PC-9 (cell line): Measurements from ENCODE around the gene WFDC2. TPM values are rescaled to one million over a fixed set of nuclear protein-coding genes. Genes with fewer than 3 reads are reported as not detected.

Source experiments
- BruUV-seq: library from RNA; stranded (reverse); fragments of 400-500 nt; replicated peaks from 2 replicates; lab custom pipeline; 2021; lab: Mats Ljungman, UMichigan
- CTCF ChIA-PET: fragments of 300-600 bp; sonication (Branson Sonifier 250); formaldehyde crosslinking; loops from one replicate; lab custom pipeline; 2022; ENCODE audit warnings: antibody characterized with exemption; lab: Charles Lee
- POLR2A ChIA-PET: fragments of 300-600 bp; sonication (Branson Sonifier 250); formaldehyde crosslinking; loops from one replicate; lab custom pipeline; 2022; ENCODE audit warnings: antibody characterized with exemption; ENCODE audit not compliant: unreplicated experiment; lab: Charles Lee
- DNase-seq, 2 experiments: peaks; one replicate each; pipeline versions ENCODE4 v3.0.0 to v3.0.0-alpha.2; 2015 to 2022; ENCODE audit warnings: mixed read lengths in 1 of 2
- H2AFZ ChIP-seq: fragments of 200-600 bp; sonication (generic); 2 replicates; pipeline ENCODE4 v1.8.1; 2017; ENCODE audit warnings: antibody characterized with exemption
- H3F3A ChIP-seq: fragments of 200-600 bp; sonication (generic); 2 replicates; pipeline ENCODE4 v1.8.1; 2017; ENCODE audit warnings: antibody characterized with exemption, mild to moderate bottlenecking, low read depth; ENCODE audit not compliant: insufficient read depth
- H3K27ac ChIP-seq: fragments of 200-600 bp; sonication (generic); 2 replicates; pipeline ENCODE4 v1.6.1; 2016; ENCODE audit warnings: mixed run types
- H3K27me3 ChIP-seq: fragments of 200-600 bp; sonication (generic); 2 replicates; pipeline ENCODE4 v1.6.1; 2016; ENCODE audit warnings: low read depth, mixed run types; ENCODE audit not compliant: insufficient read depth
- H3K36me3 ChIP-seq: fragments of 200-600 bp; sonication (generic); 2 replicates; pipeline ENCODE4 v1.6.1; 2016; ENCODE audit warnings: low read depth, mixed run types
- H3K4me1 ChIP-seq: fragments of 200-600 bp; sonication (generic); replicated peaks from 2 replicates; pipeline ENCODE4 v1.6.1; 2016; ENCODE audit warnings: mixed run types; ENCODE audit not compliant: insufficient read depth
- H3K4me2 ChIP-seq: fragments of 200-600 bp; sonication (generic); 2 replicates; pipeline ENCODE4 v1.6.1; 2017; ENCODE audit warnings: mixed run types
- H3K4me3 ChIP-seq: fragments of 200-600 bp; sonication (generic); 2 replicates; pipeline ENCODE4 v1.6.1; 2016; ENCODE audit warnings: mixed run types
- H3K79me2 ChIP-seq: fragments of 200-600 bp; sonication (generic); 2 replicates; pipeline ENCODE4 v1.6.1; 2017; ENCODE audit warnings: low read depth, mixed run types
- H3K9me2 ChIP-seq: fragments of 200-600 bp; sonication (generic); 2 replicates; pipeline ENCODE4 v1.8.1; 2017; ENCODE audit warnings: mild to moderate bottlenecking; ENCODE audit not compliant: insufficient read depth
- H3K9me3 ChIP-seq: fragments of 200-600 bp; sonication (generic); 2 replicates; pipeline ENCODE4 v1.8.1; 2016; ENCODE audit warnings: low read depth; ENCODE audit not compliant: insufficient read depth
- H4K20me1 ChIP-seq: fragments of 200-600 bp; sonication (generic); 2 replicates; pipeline ENCODE4 v1.8.1; 2017; ENCODE audit not compliant: insufficient read depth
- CTCF ChIP-seq: fragments of 200-600 bp; sonication (generic); conservative IDR thresholded peaks from 2 replicates; pipeline ENCODE4 v1.6.1; 2017; ENCODE audit warnings: mixed run types, antibody characterized with exemption, mild to moderate bottlenecking, moderate library complexity
- EZH2 ChIP-seq: fragments of 200-600 bp; sonication (generic); IDR thresholded peaks from 2 replicates; pipeline ENCODE4 v1.8.0; 2017; ENCODE audit warnings: antibody characterized with exemption, low read depth
- intact Hi-C: fragments of 100-400 bp; cut with micrococcal nuclease; formaldehyde crosslinking; loops from one replicate; pipeline ENCODE4 v1.10.0; 2022; ENCODE audit not compliant: unreplicated experiment
- microRNA-seq: library from miRNA; unstranded; fragments of <30 nt; microRNA quantifications from one replicate; pipeline ENCODE4 v1.2.0, GENCODE V29; 2021; ENCODE audit warnings: borderline number of aligned reads, borderline replicate concordance
- total RNA-seq: library from RNA; stranded (reverse); gene quantifications from 2 replicates; pipeline ENCODE4 v1.2.3, GENCODE V29; 2021

Gene WFDC2
- total RNA-seq, 1 experiment from 2014 or later: 159 TPM

DNA sequence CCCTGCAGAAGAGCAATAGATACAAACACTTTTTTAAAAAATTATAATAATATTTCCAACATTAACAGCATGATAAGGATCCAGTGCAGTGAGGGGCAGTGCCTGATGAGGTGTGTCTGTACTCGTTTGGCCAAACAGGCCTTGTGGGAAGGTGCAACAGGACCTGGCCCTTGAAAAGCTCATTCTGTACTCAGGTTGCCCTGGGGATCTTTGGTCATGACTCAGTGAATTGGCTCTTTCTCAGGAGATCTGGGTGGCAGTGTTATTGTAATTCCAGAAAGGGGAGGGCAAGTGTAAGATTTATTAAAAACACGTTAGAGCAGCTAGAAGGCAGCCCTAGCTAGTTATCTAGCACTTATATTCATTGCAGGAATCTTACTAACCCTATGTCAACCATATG is 48.7 kb downstream of the WFDC2 start:
- Histone ChIP-seq H3K27me3 (no peaks in the 10 kb centered on the region), H2AFZ (no peak overlapping the region), H3K9me2 (no peaks in the 10 kb centered on the region), H3K4me2 (peak overlapping the region; percentile 64), H3K27ac (peak overlapping the region; percentile 83), H3K79me2 (no peaks in the 10 kb centered on the region), H3K4me1 (peaks cover 24% of the 10 kb centered on the region), H3K4me3 (peak overlapping the region; percentile 4; the same call in 1 of the 2 replicates), H3F3A (peaks cover 23% of the 10 kb centered on the region), H4K20me1 (no peaks in the 10 kb centered on the region), H3K36me3 (no peaks in the 10 kb centered on the region), H3K9me3 (peaks cover 8% of the 10 kb centered on the region; the same call in 1 of the 2 replicates)
- TF ChIP-seq EZH2 (no peak), CTCF (no peak)
- intact Hi-C loops: loop anchor here (1.0 kb wide), 3 partner anchors 10 to 261 kb away; partner anchors contain the start of gene WFDC2
- POLR2A ChIA-PET: interaction anchor here (0.5 to 0.9 kb wide), 11 partner anchors 10 to 1221 kb away, joined by 3 to 9 read pairs (median 4); no protein-coding TSS in a partner anchor
- BruUV-seq: no TSS peak
- CTCF ChIA-PET: interaction anchor here (0.8 to 1.3 kb wide), 3 partner anchors 82 to 253 kb away, joined by 3 to 4 read pairs (median 4); no protein-coding TSS in a partner anchor
- peak; percentile 85 to 96 for DNase-seq

- H3K27ac ChIP-seq: peak overlapping the region; percentile 46
- no peaks in the 10 kb centered on the region for H3K79me2 ChIP-seq
- peaks cover 25% of the 10 kb centered on the region for H3K4me1 ChIP-seq
- H3K9me2 ChIP-seq: no peaks in the 10 kb centered on the region
- TF ChIP-seq CTCF (no peak), EZH2 (no peak)
- no peaks in the 10 kb centered on the region for H4K20me1 ChIP-seq
- H3F3A ChIP-seq: peaks cover 22% of the 10 kb centered on the region
- CTCF ChIA-PET: no interaction called here
- H3K9me3 ChIP-seq: peaks cover 8% of the 10 kb centered on the region; the same call in 1 of the 2 replicates
- H3K36me3 ChIP-seq: no peaks in the 10 kb centered on the region
- H3K4me3 ChIP-seq: no peak overlapping the region; the same call in 1 of the 2 replicates
- no TSS peak for BruUV-seq
- intact Hi-C loops: no loop called here
- peak overlapping the region; percentile 71; the same call in 1 of the 2 replicates for H2AFZ ChIP-seq
- H3K4me2 ChIP-seq: peak overlapping the region; percentile 44
- peak in 1 of 2 experiments; percentile 44 for DNase-seq
- H3K27me3 ChIP-seq: no peaks in the 10 kb centered on the region
- POLR2A ChIA-PET: interaction anchor here (0.5 kb wide), 1 partner anchor 176 kb away, joined by 3 read pairs; no protein-coding TSS in a partner anchor
Observed at GRCh38 chr20:45523821-45524220, 54.3 kb downstream of the WFDC2 start.

- ChIA-PET CTCF (no interaction called here), POLR2A (interaction anchor here (0.6 kb wide), 1 partner anchor 18 kb away, joined by 13 read pairs; no protein-coding TSS in a partner anchor)
- intact Hi-C loops: no loop called here
- Histone ChIP-seq H3K9me2 (no peaks in the 10 kb centered on the region), H3K27me3 (no peaks in the 10 kb centered on the region), H3K36me3 (no peaks in the 10 kb centered on the region), H3K27ac (no peak overlapping the region), H3K4me3 (no peak overlapping the region), H4K20me1 (no peaks in the 10 kb centered on the region), H2AFZ (no peak overlapping the region), H3F3A (peaks cover 14% of the 10 kb centered on the region; the same call in 1 of the 2 replicates), H3K4me1 (peaks cover 18% of the 10 kb centered on the region), H3K79me2 (no peaks in the 10 kb centered on the region), H3K4me2 (no peak overlapping the region), H3K9me3 (no peaks in the 10 kb centered on the region)
- BruUV-seq: no TSS peak
- TF ChIP-seq CTCF (no peak), EZH2 (no peak)
- no peak for DNase-seq
Observed at GRCh38 chr20:45527294-45527693, 57.7 kb downstream of the WFDC2 start.

Small RNA genes within 50 kb of the gene (microRNA-seq; reads per million reads assigned to microRNA genes)
- 2.0 reads per million for gene MIR6812

Other genes with a start within 250 kb of the WFDC2 start
- gene SEMG2, start 248.4 kb upstream of the WFDC2 start, total RNA-seq: not detected in 2 replicates
- gene SLPI, start 215.2 kb upstream of the WFDC2 start, total RNA-seq: 55.1 and 111 TPM in 2 replicates
- gene RBPJL, start 162.9 kb upstream of the WFDC2 start, total RNA-seq: not detected in 2 replicates
- 0.33 and 0.60 TPM in 2 replicates for gene MATN4, start 161.5 kb upstream of the WFDC2 start, total RNA-seq
- 114 and 117 TPM in 2 replicates for gene SDC4, start 121.3 kb upstream of the WFDC2 start, total RNA-seq
- gene SYS1, start 106.6 kb upstream of the WFDC2 start, total RNA-seq: 35.1 and 38.8 TPM in 2 replicates
- 0.23 TPM in 1 of 2 replicates, not detected in the other for gene TP53TG5, start 91.4 kb upstream of the WFDC2 start, total RNA-seq
- 69.0 and 77.1 TPM in 2 replicates for gene DBNDD2, start 61.5 kb upstream of the WFDC2 start, total RNA-seq
- gene PIGT, start 53.6 kb upstream of the WFDC2 start, total RNA-seq: 101 and 121 TPM in 2 replicates
- gene SPINT3, start 45.9 kb downstream of the WFDC2 start, total RNA-seq: not detected in 2 replicates
- not detected in 2 replicates for gene WFDC6, start 69.7 kb downstream of the WFDC2 start, total RNA-seq
- gene EPPIN, start 77.6 kb downstream of the WFDC2 start, total RNA-seq: not detected in 2 replicates
- gene WFDC8, start 109.5 kb downstream of the WFDC2 start, total RNA-seq: not detected in 2 replicates
- gene WFDC10A, start 160.0 kb downstream of the WFDC2 start, total RNA-seq: not detected in 2 replicates
- not detected in 2 replicates for gene WFDC9, start 161.5 kb downstream of the WFDC2 start, total RNA-seq
- not detected in 2 replicates for gene WFDC11, start 200.5 kb downstream of the WFDC2 start, total RNA-seq
- not detected in 2 replicates for gene WFDC13, start 232.3 kb downstream of the WFDC2 start, total RNA-seq
- gene WFDC10B, start 235.3 kb downstream of the WFDC2 start, total RNA-seq: not detected in 2 replicates